Stimulated activated CD4-positive, alpha-beta T cell treated with anti-CD3 and anti-CD28 coated beads, Interleukin-12 subunit alpha, Interleukin-12 subunit beta, amount 100 ng/mL, for 24 hours (primary cell): ENCODE measurements around the gene FAM120A.

ENCODE experiments used
- DNase-seq, 2 experiments: peaks; one replicate each; pipeline ENCODE4 v3.0.0-alpha.2; 2020; ENCODE audit warnings: low read depth in 2 of 2

FAM120A gene

GRCh38 chr9:93578844-93579243 is 127.4 kb downstream of the FAM120A start:
- no peak for DNase-seq

- DNase-seq, result no peak
These were observed 128.4 kb downstream of the FAM120A start for GRCh38 chr9:93579711-93580516.

- DNase-seq, result no peak
These were observed 129.3 kb downstream of the FAM120A start for GRCh38 chr9:93580654-93581380.

- DNase-seq, result no peak
These were observed 130.6 kb downstream of the FAM120A start for GRCh38 chr9:93582115-93582514.

GRCh38 chr9:93582550-93582949 is 131.1 kb downstream of the FAM120A start:
- no peak for DNase-seq

GRCh38 chr9:93585259-93585658 is 133.8 kb downstream of the FAM120A start:
- no peak for DNase-seq

GRCh38 chr9:93585695-93586094 is 134.2 kb downstream of the FAM120A start:
- no peak for DNase-seq

- no peak for DNase-seq
These were observed 135.0 kb downstream of the FAM120A start for GRCh38 chr9:93586290-93587057.

- no peak for DNase-seq
These were observed 135.8 kb downstream of the FAM120A start for GRCh38 chr9:93587284-93587650.

GRCh38 chr9:93587651-93588347 is 136.3 kb downstream of the FAM120A start:
- no peak for DNase-seq

- DNase-seq, result no peak
These were observed 137.4 kb downstream of the FAM120A start for GRCh38 chr9:93588641-93589609.

GRCh38 chr9:93589688-93590087 is 138.2 kb downstream of the FAM120A start:
- DNase-seq, result no peak

GRCh38 chr9:93590609-93591234 is 139.2 kb downstream of the FAM120A start:
- DNase-seq, result no peak

GRCh38 chr9:93591301-93592007 is 140.0 kb downstream of the FAM120A start:
- DNase-seq, result no peak

GRCh38 chr9:93592008-93592642 is 140.6 kb downstream of the FAM120A start:
- DNase-seq, result no peak

GRCh38 chr9:93592643-93593021 is 141.1 kb downstream of the FAM120A start:
- DNase-seq, result no peak

GRCh38 chr9:93593144-93593658 is 141.7 kb downstream of the FAM120A start:
- no peak for DNase-seq

GRCh38 chr9:93594041-93594756 is 142.7 kb downstream of the FAM120A start:
- DNase-seq, result no peak
